ENCODE measurements around the gene CBFA2T2. TPM values are rescaled to one million over a fixed set of nuclear protein-coding genes. Genes with fewer than 3 reads are reported as not detected.

Gene CBFA2T2
- polyA plus RNA-seq, 1 donor (not counting 4 experiments of a cell fraction or from before 2014, with no cell fraction given), result 6.8 TPM

- FAIRE-seq, result no peak
Observed at GRCh38 chr20:33552519-33552918, 62.6 kb downstream of the CBFA2T2 start.

GRCh38 chr20:33553516-33553915 is 63.6 kb downstream of the CBFA2T2 start:
- Histone ChIP-seq H3K79me2 (ENCODE audit: control insufficient read depth, insufficient read depth, low read length) (peaks cover 1% of the 10 kb centered on the region), H4K20me1 (ENCODE audit: control insufficient read depth, extremely low read depth, insufficient read depth, low read length) (no peaks in the 10 kb centered on the region), H3K4me2 (ENCODE audit: control insufficient read depth, extremely low read depth, insufficient read depth, low read depth, low read length) (no peak overlapping the region), H3K36me3 (ENCODE audit: control insufficient read depth in 2 of 2, extremely low read depth in 1 of 2, insufficient read depth in 2 of 2, low read length in 2 of 2) (no peaks in the 10 kb centered on the region), H3K4me1 (ENCODE audit: control insufficient read depth, extremely low read depth, insufficient read depth, low read length) (peaks cover 16% of the 10 kb centered on the region), H3K9ac (ENCODE audit: control insufficient read depth, extremely low read depth, insufficient read depth, low read length) (no peak overlapping the region), H3K27ac (ENCODE audit: control insufficient read depth, insufficient read depth, low read length) (no peak overlapping the region), H3K27me3 (ENCODE audit: control insufficient read depth, extremely low read depth, insufficient read depth, low read length) (no peaks in the 10 kb centered on the region), H3K9me1 (ENCODE audit: control insufficient read depth, extremely low read depth, insufficient read depth, low read length) (peaks cover 3% of the 10 kb centered on the region), H3K4me3 (ENCODE audit: control insufficient read depth in 2 of 3, extremely low read depth in 1 of 3, insufficient read depth in 2 of 3, low read depth in 1 of 3, low read length in 3 of 3) (no peak overlapping the region), H3K9me3 (ENCODE audit: control insufficient read depth, low read depth, low read length) (no peaks in the 10 kb centered on the region), H2AFZ (ENCODE audit: control insufficient read depth, low read length) (no peak overlapping the region)
- dilution Hi-C loops (cut with MboI; ENCODE audit: extremely low pct_ligation_motif_present, low sequenced_read_pairs), result no loop called here
- FAIRE-seq (no peak), DNase-seq (ENCODE audit: low read depth, low spot score) (no peak)
- TF ChIP-seq CTCF (optimal IDR thresholded peaks at IDR 0.05 in 1 of 3, IDR thresholded peaks at IDR 0.05 in 1 of 3, conservative IDR thresholded peaks at IDR 0.05 in 1 of 3; ENCODE audit: extremely low read depth in 1 of 3, insufficient read depth in 2 of 3, low read length in 3 of 3) (no peak), EZH2 (IDR thresholded peaks at IDR 0.05; ENCODE audit: low read length) (no peak)

More at GRCh38 chr20:33552519-33552918, 62.6 kb downstream of the CBFA2T2 start:
- H3K27ac ChIP-seq (ENCODE audit: control insufficient read depth, insufficient read depth, low read length), result no peak overlapping the region
- H3K9me1 ChIP-seq (ENCODE audit: control insufficient read depth, extremely low read depth, insufficient read depth, low read length), result peaks cover 3% of the 10 kb centered on the region
- H3K4me2 ChIP-seq (ENCODE audit: control insufficient read depth, extremely low read depth, insufficient read depth, low read depth, low read length), result no peak overlapping the region
- no peak overlapping the region for H3K9ac ChIP-seq (ENCODE audit: control insufficient read depth, extremely low read depth, insufficient read depth, low read length)
- H3K36me3 ChIP-seq (ENCODE audit: control insufficient read depth in 2 of 2, extremely low read depth in 1 of 2, insufficient read depth in 2 of 2, low read length in 2 of 2), result no peaks in the 10 kb centered on the region
- no peak overlapping the region for H3K4me3 ChIP-seq (ENCODE audit: control insufficient read depth in 2 of 3, extremely low read depth in 1 of 3, insufficient read depth in 2 of 3, low read depth in 1 of 3, low read length in 3 of 3)
- peaks cover 14% of the 10 kb centered on the region for H3K4me1 ChIP-seq (ENCODE audit: control insufficient read depth, extremely low read depth, insufficient read depth, low read length)
- no peak for DNase-seq (ENCODE audit: low read depth, low spot score)
- TF ChIP-seq CTCF (optimal IDR thresholded peaks at IDR 0.05 in 1 of 3, IDR thresholded peaks at IDR 0.05 in 1 of 3, conservative IDR thresholded peaks at IDR 0.05 in 1 of 3; ENCODE audit: extremely low read depth in 1 of 3, insufficient read depth in 2 of 3, low read length in 3 of 3), result no peak
- no peak for TF ChIP-seq EZH2 (IDR thresholded peaks at IDR 0.05; ENCODE audit: low read length)
- no peaks in the 10 kb centered on the region for H3K27me3 ChIP-seq (ENCODE audit: control insufficient read depth, extremely low read depth, insufficient read depth, low read length)
- dilution Hi-C loops (cut with MboI; ENCODE audit: extremely low pct_ligation_motif_present, low sequenced_read_pairs), result no loop called here
- H3K9me3 ChIP-seq (ENCODE audit: control insufficient read depth, low read depth, low read length), result no peaks in the 10 kb centered on the region
- no peak overlapping the region for H2AFZ ChIP-seq (ENCODE audit: control insufficient read depth, low read length)
- H3K79me2 ChIP-seq (ENCODE audit: control insufficient read depth, insufficient read depth, low read length), result peaks cover 1% of the 10 kb centered on the region
- no peaks in the 10 kb centered on the region for H4K20me1 ChIP-seq (ENCODE audit: control insufficient read depth, extremely low read depth, insufficient read depth, low read length)

Measured in keratinocyte (primary cell).